ENCODE measurements around the gene CCDC200. TPM values are rescaled to one million over a fixed set of nuclear protein-coding genes. Genes with fewer than 3 reads are reported as not detected.

CCDC200 gene
- total and polyA plus RNA-seq, 2 donors (not counting 1 experiment from before 2014, with no cell fraction given): not detected

- Histone ChIP-seq H3K4me3 (replicated peaks in 1 of 4; ENCODE audit: control extremely low read depth in 1 of 4, insufficient read depth in 1 of 4, low read depth in 3 of 4, low read length in 4 of 4) (no peak overlapping the region), H3K9me3 (ENCODE audit: control insufficient read depth, insufficient read depth, low read depth, low read length) (no peaks in the 10 kb centered on the region), H3K9ac (ENCODE audit: insufficient read depth, low read length) (no peak overlapping the region), H3K36me3 (ENCODE audit: control insufficient read depth, insufficient read depth, low read length) (peaks cover 2% of the 10 kb centered on the region), H3K27ac (ENCODE audit: insufficient read depth, low read length) (no peak overlapping the region), H3K4me2 (ENCODE audit: extremely low read depth, insufficient read depth, low read length) (no peak overlapping the region), H3K4me1 (ENCODE audit: control insufficient read depth, extremely low read depth, insufficient read depth, low read length) (no peaks in the 10 kb centered on the region), H3K27me3 (ENCODE audit: control insufficient read depth, insufficient read depth, low read length) (no peaks in the 10 kb centered on the region), H3K79me2 (ENCODE audit: control insufficient read depth, insufficient read depth, low read length) (no peaks in the 10 kb centered on the region), H2AFZ (ENCODE audit: low read length) (no peak overlapping the region), H4K20me1 (ENCODE audit: control insufficient read depth, extremely low read depth, insufficient read depth, low read length) (no peaks in the 10 kb centered on the region)
- TF ChIP-seq CTCF (conservative IDR thresholded peaks at IDR 0.05 in 1 of 2, IDR thresholded peaks at IDR 0.05 in 1 of 2; ENCODE audit: low read depth in 1 of 2, low read length in 2 of 2) (no peak), EZH2 (IDR thresholded peaks at IDR 0.05; ENCODE audit: low read length, missing control alignments) (no peak)
- DNase-seq (ENCODE audit: low read depth in 2 of 2): no peak
These were observed 2.0 kb downstream of the CCDC200 start for GRCh38 chr17:43226393-43226792.

- H4K20me1 ChIP-seq (ENCODE audit: control insufficient read depth, extremely low read depth, insufficient read depth, low read length): no peaks in the 10 kb centered on the region
- H3K4me1 ChIP-seq (ENCODE audit: control insufficient read depth, extremely low read depth, insufficient read depth, low read length): no peaks in the 10 kb centered on the region
- no peaks in the 10 kb centered on the region for H3K9me3 ChIP-seq (ENCODE audit: control insufficient read depth, insufficient read depth, low read depth, low read length)
- H2AFZ ChIP-seq (ENCODE audit: low read length): no peak overlapping the region
- no peaks in the 10 kb centered on the region for H3K79me2 ChIP-seq (ENCODE audit: control insufficient read depth, insufficient read depth, low read length)
- H3K4me3 ChIP-seq (replicated peaks in 1 of 4; ENCODE audit: control extremely low read depth in 1 of 4, insufficient read depth in 1 of 4, low read depth in 3 of 4, low read length in 4 of 4): no peak overlapping the region
- no peak overlapping the region for H3K9ac ChIP-seq (ENCODE audit: insufficient read depth, low read length)
- H3K27ac ChIP-seq (ENCODE audit: insufficient read depth, low read length): no peak overlapping the region
- H3K36me3 ChIP-seq (ENCODE audit: control insufficient read depth, insufficient read depth, low read length): peaks cover 2% of the 10 kb centered on the region
- no peak for DNase-seq (ENCODE audit: low read depth in 2 of 2)
- TF ChIP-seq EZH2 (IDR thresholded peaks at IDR 0.05; ENCODE audit: low read length, missing control alignments) (no peak), CTCF (conservative IDR thresholded peaks at IDR 0.05 in 1 of 2, IDR thresholded peaks at IDR 0.05 in 1 of 2; ENCODE audit: low read depth in 1 of 2, low read length in 2 of 2) (no peak)
- H3K4me2 ChIP-seq (ENCODE audit: extremely low read depth, insufficient read depth, low read length): no peak overlapping the region
- H3K27me3 ChIP-seq (ENCODE audit: control insufficient read depth, insufficient read depth, low read length): no peaks in the 10 kb centered on the region
These were observed 4.2 kb downstream of the CCDC200 start for GRCh38 chr17:43224146-43224705.

- H4K20me1 ChIP-seq (ENCODE audit: control insufficient read depth, extremely low read depth, insufficient read depth, low read length): no peaks in the 10 kb centered on the region
- no peak overlapping the region for H3K4me3 ChIP-seq (replicated peaks in 1 of 4; ENCODE audit: control extremely low read depth in 1 of 4, insufficient read depth in 1 of 4, low read depth in 3 of 4, low read length in 4 of 4)
- no peak overlapping the region for H3K4me2 ChIP-seq (ENCODE audit: extremely low read depth, insufficient read depth, low read length)
- DNase-seq (ENCODE audit: low read depth in 2 of 2): no peak
- H3K9me3 ChIP-seq (ENCODE audit: control insufficient read depth, insufficient read depth, low read depth, low read length): no peaks in the 10 kb centered on the region
- no peak overlapping the region for H2AFZ ChIP-seq (ENCODE audit: low read length)
- TF ChIP-seq EZH2 (IDR thresholded peaks at IDR 0.05; ENCODE audit: low read length, missing control alignments) (no peak), CTCF (conservative IDR thresholded peaks at IDR 0.05 in 1 of 2, IDR thresholded peaks at IDR 0.05 in 1 of 2; ENCODE audit: low read depth in 1 of 2, low read length in 2 of 2) (no peak)
- no peaks in the 10 kb centered on the region for H3K79me2 ChIP-seq (ENCODE audit: control insufficient read depth, insufficient read depth, low read length)
- H3K9ac ChIP-seq (ENCODE audit: insufficient read depth, low read length): no peak overlapping the region
- no peaks in the 10 kb centered on the region for H3K4me1 ChIP-seq (ENCODE audit: control insufficient read depth, extremely low read depth, insufficient read depth, low read length)
- no peak overlapping the region for H3K27ac ChIP-seq (ENCODE audit: insufficient read depth, low read length)
- peaks cover 12% of the 10 kb centered on the region for H3K36me3 ChIP-seq (ENCODE audit: control insufficient read depth, insufficient read depth, low read length)
- no peaks in the 10 kb centered on the region for H3K27me3 ChIP-seq (ENCODE audit: control insufficient read depth, insufficient read depth, low read length)
These were observed 7.8 kb downstream of the CCDC200 start for GRCh38 chr17:43220511-43221125.
